ENCODE results near the gene ATRNL1. TPM values are rescaled to one million over a fixed set of nuclear protein-coding genes. Genes with fewer than 3 reads are reported as not detected.

ATRNL1 gene
- total RNA-seq, 1 experiment from 2014 or later: not detected

DNA sequence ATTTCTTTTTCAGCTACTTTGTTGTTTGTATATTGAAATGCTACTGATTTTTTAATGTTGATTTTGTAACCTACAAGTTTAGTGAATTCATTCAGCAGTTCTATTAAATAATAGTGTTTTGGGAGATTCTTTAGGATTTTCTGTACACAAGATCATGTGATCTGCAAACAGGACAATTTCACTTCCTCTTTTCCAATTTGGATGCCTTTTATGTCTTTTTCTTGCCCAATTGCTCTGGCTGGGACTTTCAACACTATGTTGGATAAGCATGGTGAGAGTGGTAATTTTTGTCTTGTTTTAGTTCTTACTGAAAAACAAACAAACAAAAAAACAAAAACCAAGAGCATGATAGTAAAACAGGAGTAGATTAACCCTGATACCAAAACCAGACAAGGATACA lies 316.2 kb downstream of the ATRNL1 start:
- ATAC-seq: no peak

DNA sequence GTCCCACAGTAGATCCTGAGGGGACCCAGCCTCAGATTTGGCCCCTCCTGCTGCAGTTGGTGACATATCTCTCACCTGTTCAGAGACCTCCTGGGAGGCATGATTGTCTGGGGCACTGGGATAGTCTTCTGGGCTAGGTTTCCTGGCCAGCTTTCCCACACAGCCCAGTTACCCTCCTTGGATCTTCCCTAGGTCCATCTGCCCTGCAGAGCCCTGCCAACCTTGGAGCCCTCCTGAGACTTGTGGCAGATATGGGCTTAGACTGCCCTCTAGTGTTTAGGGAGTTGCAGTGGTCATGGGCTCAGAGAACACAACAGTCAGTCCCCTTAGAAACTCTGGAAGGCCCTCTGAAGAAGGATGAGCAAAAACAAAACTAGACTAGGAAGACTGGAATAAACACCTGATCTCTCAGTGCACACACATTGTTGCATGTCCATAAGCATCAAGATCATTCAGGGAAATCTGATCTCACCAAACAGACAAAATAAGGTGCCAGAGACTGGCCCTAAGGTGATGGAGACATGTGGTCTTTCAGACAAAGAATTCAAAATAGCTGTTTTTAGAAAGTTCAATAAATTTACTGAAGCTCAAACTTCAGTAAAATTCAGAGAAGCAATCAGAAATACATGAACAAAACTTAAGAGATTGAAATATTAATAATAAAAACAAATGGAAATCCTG lies 324.6 kb downstream of the ATRNL1 start:
- no peaks in the 10 kb centered on the region for H3K36me3 ChIP-seq (ENCODE audit: low read depth, low read length)
- H3K9ac ChIP-seq (ENCODE audit: low read length): no peak overlapping the region
- no peak overlapping the region for H3K27ac ChIP-seq (ENCODE audit: low read length)
- no peaks in the 10 kb centered on the region for H3K4me1 ChIP-seq (ENCODE audit: insufficient read depth, low read length)
- H3K9me3 ChIP-seq (ENCODE audit: low read length): no peaks in the 10 kb centered on the region
- no peak overlapping the region for H3K4me3 ChIP-seq (ENCODE audit: low read length)
- H3K79me2 ChIP-seq (ENCODE audit: low read length): no peaks in the 10 kb centered on the region
- intact Hi-C loops (cut with micrococcal nuclease): no loop called here
- ChIA-PET CTCF (no interaction called here), POLR2A (ENCODE audit: unreplicated experiment) (no interaction called here)
- peak; percentile 41 for DNase-seq
- no peak overlapping the region for H2AFZ ChIP-seq (ENCODE audit: low read length)
- H3F3A ChIP-seq (ENCODE audit: low read length, unreplicated experiment): no peaks in the 10 kb centered on the region
- H3K27me3 ChIP-seq (ENCODE audit: low read length): no peaks in the 10 kb centered on the region
- H3K4me2 ChIP-seq (ENCODE audit: low read length): no peak overlapping the region
- ATAC-seq: no peak
- no peaks in the 10 kb centered on the region for H4K20me1 ChIP-seq (ENCODE audit: low read length)
- H3K9me2 ChIP-seq (replicated peaks; ENCODE audit: low read length): no peaks in the 10 kb centered on the region
- no peak for TF ChIP-seq EZH2phosphoT487 (IDR thresholded peaks at IDR 0.05; ENCODE audit: borderline replicate concordance, low read length)
- TF ChIP-seq, protein P1, sequence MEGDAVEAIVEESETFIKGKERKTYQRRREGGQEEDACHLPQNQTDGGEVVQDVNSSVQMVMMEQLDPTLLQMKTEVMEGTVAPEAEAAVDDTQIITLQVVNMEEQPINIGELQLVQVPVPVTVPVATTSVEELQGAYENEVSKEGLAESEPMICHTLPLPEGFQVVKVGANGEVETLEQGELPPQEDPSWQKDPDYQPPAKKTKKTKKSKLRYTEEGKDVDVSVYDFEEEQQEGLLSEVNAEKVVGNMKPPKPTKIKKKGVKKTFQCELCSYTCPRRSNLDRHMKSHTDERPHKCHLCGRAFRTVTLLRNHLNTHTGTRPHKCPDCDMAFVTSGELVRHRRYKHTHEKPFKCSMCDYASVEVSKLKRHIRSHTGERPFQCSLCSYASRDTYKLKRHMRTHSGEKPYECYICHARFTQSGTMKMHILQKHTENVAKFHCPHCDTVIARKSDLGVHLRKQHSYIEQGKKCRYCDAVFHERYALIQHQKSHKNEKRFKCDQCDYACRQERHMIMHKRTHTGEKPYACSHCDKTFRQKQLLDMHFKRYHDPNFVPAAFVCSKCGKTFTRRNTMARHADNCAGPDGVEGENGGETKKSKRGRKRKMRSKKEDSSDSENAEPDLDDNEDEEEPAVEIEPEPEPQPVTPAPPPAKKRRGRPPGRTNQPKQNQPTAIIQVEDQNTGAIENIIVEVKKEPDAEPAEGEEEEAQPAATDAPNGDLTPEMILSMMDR (conservative IDR thresholded peaks at IDR 0.05; ENCODE audit: low read depth, low read length): peak; percentile 60
- BruUV-seq (replicated peaks): no TSS peak

More for the DNA sequence above, 316.2 kb downstream of the ATRNL1 start:
- Histone ChIP-seq H4K20me1 (ENCODE audit: low read length) (no peaks in the 10 kb centered on the region), H3K27me3 (ENCODE audit: low read length) (no peaks in the 10 kb centered on the region), H3K9me2 (replicated peaks; ENCODE audit: low read length) (no peaks in the 10 kb centered on the region), H3K9me3 (ENCODE audit: low read length) (no peaks in the 10 kb centered on the region), H3K4me2 (ENCODE audit: low read length) (no peak overlapping the region), H3K9ac (ENCODE audit: low read length) (no peak overlapping the region), H3K27ac (ENCODE audit: low read length) (no peak overlapping the region), H3K79me2 (ENCODE audit: low read length) (no peaks in the 10 kb centered on the region), H3F3A (ENCODE audit: low read length, unreplicated experiment) (no peaks in the 10 kb centered on the region), H2AFZ (ENCODE audit: low read length) (no peak overlapping the region), H3K4me3 (ENCODE audit: low read length) (no peak overlapping the region), H3K36me3 (ENCODE audit: low read depth, low read length) (no peaks in the 10 kb centered on the region), H3K4me1 (ENCODE audit: insufficient read depth, low read length) (no peaks in the 10 kb centered on the region)
- ChIA-PET CTCF (no interaction called here), POLR2A (ENCODE audit: unreplicated experiment) (no interaction called here)
- DNase-seq: no peak
- TF ChIP-seq, protein P1 (conservative IDR thresholded peaks at IDR 0.05; ENCODE audit: low read depth, low read length): no peak
- TF ChIP-seq EZH2 (IDR thresholded peaks at IDR 0.05; ENCODE audit: low read length, unreplicated experiment): no peak
- no peak for TF ChIP-seq EZH2phosphoT487 (IDR thresholded peaks at IDR 0.05; ENCODE audit: borderline replicate concordance, low read length)
- intact Hi-C loops (cut with micrococcal nuclease): no loop called here
- BruUV-seq (replicated peaks): no TSS peak

DNA sequence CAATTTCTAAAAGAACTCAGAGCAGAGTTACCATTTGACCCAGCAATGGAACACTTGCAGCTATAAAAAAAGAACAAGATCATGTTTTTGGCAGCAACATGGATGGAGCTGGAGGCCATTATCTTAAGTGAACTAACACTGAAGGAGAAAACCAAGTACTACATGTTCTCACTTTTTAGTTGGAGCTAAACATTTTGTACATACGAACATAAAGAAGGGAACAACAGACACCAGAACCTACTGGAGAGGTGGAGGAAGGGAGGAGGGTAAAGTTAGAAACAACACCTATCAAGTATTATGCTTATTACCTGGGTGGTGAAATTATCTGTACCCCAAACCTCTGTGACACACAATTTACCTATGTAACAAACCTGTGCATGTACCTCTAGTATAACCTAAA lies 329.5 kb downstream of the ATRNL1 start:
- Histone ChIP-seq H2AFZ (ENCODE audit: low read length) (no peak overlapping the region), H3F3A (ENCODE audit: low read length, unreplicated experiment) (no peaks in the 10 kb centered on the region), H3K36me3 (ENCODE audit: low read depth, low read length) (no peaks in the 10 kb centered on the region), H3K4me1 (ENCODE audit: insufficient read depth, low read length) (no peaks in the 10 kb centered on the region), H3K4me3 (ENCODE audit: low read length) (no peak overlapping the region), H3K27me3 (ENCODE audit: low read length) (no peaks in the 10 kb centered on the region), H3K79me2 (ENCODE audit: low read length) (no peaks in the 10 kb centered on the region), H4K20me1 (ENCODE audit: low read length) (no peaks in the 10 kb centered on the region), H3K27ac (ENCODE audit: low read length) (no peak overlapping the region), H3K9me3 (ENCODE audit: low read length) (no peaks in the 10 kb centered on the region), H3K4me2 (ENCODE audit: low read length) (no peak overlapping the region), H3K9ac (ENCODE audit: low read length) (no peak overlapping the region), H3K9me2 (replicated peaks; ENCODE audit: low read length) (no peaks in the 10 kb centered on the region)
- no peak for ATAC-seq
- TF ChIP-seq, protein P1 (conservative IDR thresholded peaks at IDR 0.05; ENCODE audit: low read depth, low read length): no peak
- TF ChIP-seq EZH2 (IDR thresholded peaks at IDR 0.05; ENCODE audit: low read length, unreplicated experiment) (no peak), EZH2phosphoT487 (IDR thresholded peaks at IDR 0.05; ENCODE audit: borderline replicate concordance, low read length) (no peak)
- POLR2A ChIA-PET (ENCODE audit: unreplicated experiment): no interaction called here
- CTCF ChIA-PET: no interaction called here
- intact Hi-C loops (cut with micrococcal nuclease): no loop called here
- DNase-seq: no peak
- BruUV-seq (replicated peaks): no TSS peak
